K562 (cell line): ENCODE measurements around the gene PTPRB. TPM values are rescaled to one million over a fixed set of nuclear protein-coding genes. Genes with fewer than 3 reads are reported as not detected.
A peak's percentile ranks its signal among the peaks of the same experiment; 100 is the strongest.

ENCODE experiments used
- ATF4 ChIP-seq: fragments of 450-650 bp; formaldehyde crosslinking; IDR thresholded peaks from 2 replicates; pipeline ENCODE4 v1.4.0; 2022; ENCODE audit warnings: mild to moderate bottlenecking, moderate library complexity
- CEBPB ChIP-seq: fragments of 450-650 bp; IDR thresholded peaks from 2 replicates; pipeline ENCODE4 v1.6.1; 2016; ENCODE audit warnings: missing genetic modification characterization, missing compliant biosample characterization
- ETV5 ChIP-seq: sonication (generic); formaldehyde crosslinking; IDR thresholded peaks from 2 replicates; pipeline ENCODE4 v1.4.0; 2020; ENCODE audit warnings: low read depth, mild to moderate bottlenecking, missing genetic modification reagents
- GATAD2B ChIP-seq: fragments of 450-650 bp; IDR thresholded peaks from 2 replicates; pipeline ENCODE4 v1.6.1; 2017; ENCODE audit warnings: mild to moderate bottlenecking, borderline replicate concordance
- HDAC1 ChIP-seq, 2 experiments: fragments of 450-650 bp; IDR thresholded peaks; 2 replicates each; pipeline ENCODE4 v1.6.1; 2016 to 2017; ENCODE audit warnings: inconsistent platforms in 1 of 2, mild to moderate bottlenecking in 1 of 2, moderate library complexity in 1 of 2
- HMBOX1 ChIP-seq: sonication (generic); IDR thresholded peaks from 2 replicates; pipeline ENCODE4 v1.6.1; 2016
- KLF6 ChIP-seq: fragments of 250-450 bp; sonication (Bioruptor Pico); IDR thresholded peaks from 2 replicates; pipeline ENCODE4 v1.4.0; 2020; ENCODE audit warnings: mild to moderate bottlenecking, moderate library complexity, borderline replicate concordance
- NR2C1 ChIP-seq, 2 experiments: fragments of 450-650 bp; IDR thresholded peaks; 2 replicates each; pipeline ENCODE4 v1.6.1; 2017; ENCODE audit warnings: mild to moderate bottlenecking in 2 of 2, antibody characterized with exemption in 1 of 2, inconsistent platforms in 1 of 2, missing compliant biosample characterization in 1 of 2, missing genetic modification characterization in 1 of 2
- POLR2G ChIP-seq: fragments of 200-400 bp; formaldehyde crosslinking; IDR thresholded peaks from 2 replicates; pipeline ENCODE4 v1.6.1; 2017; ENCODE audit warnings: low read depth, mild to moderate bottlenecking, antibody characterized with exemption, low read length, moderate library complexity
- SAFB ChIP-seq: fragments of 200-400 bp; formaldehyde crosslinking; IDR thresholded peaks from 2 replicates; pipeline ENCODE4 v1.6.1; 2017; ENCODE audit warnings: low read depth, low read length, borderline replicate concordance
- SAP30 ChIP-seq: fragments of 200-600 bp; sonication (generic); IDR thresholded peaks from 2 replicates; pipeline ENCODE4 v1.6.1; 2012; ENCODE audit warnings: borderline replicate concordance, low read depth, mild to moderate bottlenecking, moderate library complexity, low read length, control low read depth, inconsistent platforms; ENCODE audit not compliant: insufficient read depth, poor library complexity, severe bottlenecking
- polyA plus RNA-seq, 8 experiments: library from polyadenylated mRNA; depleted of rRNA in 4 of 8; stranded (reverse) in 5 of 8; unstranded in 3 of 8; fragments of >200 nt; fragmentation: Nextera tagmentation in 2 of 8; fragmentation: Illumina TruSeq in 1 of 8; extraction: Ambion mirVana in 2 of 8; extraction: Trizol in 1 of 8; gene quantifications; 2 replicates each; pipeline versions ENCODE4 v1.2.1 to v1.2.3, GENCODE V29; 2011 to 2014; ENCODE audit warnings: inconsistent platforms in 1 of 8, missing spikeins in 1 of 8
- total RNA-seq, 7 experiments: library from RNA; depleted of rRNA in 6 of 7; stranded (reverse); fragments of >200 nt in 6 of 7; fragmentation: Illumina TruSeq in 2 of 7; extraction: Trizol in 2 of 7; gene quantifications; 2 replicates each; pipeline versions ENCODE4 v1.2.1 to v1.2.3, GENCODE V29; 2011 to 2021; ENCODE audit warnings: low replicate concordance in 1 of 7
- TF ChIP-seq, protein P1 (sequence below): sonication (generic); formaldehyde crosslinking; IDR thresholded peaks from 2 replicates; pipeline ENCODE4 v1.8.1; 2023; ENCODE audit warnings: mild to moderate bottlenecking, missing genetic modification reagents
- TF ChIP-seq, protein P2 (sequence below): fragments of 450-650 bp; IDR thresholded peaks from 2 replicates; pipeline ENCODE4 v1.6.1; 2017; ENCODE audit warnings: antibody characterized with exemption
- TF ChIP-seq, protein P3 (sequence below): fragments of 200-800 bp; sonication (Bioruptor generic); IDR thresholded peaks from 2 replicates; pipeline ENCODE4 v1.6.1; 2017; ENCODE audit warnings: missing genetic modification characterization, missing compliant biosample characterization
- TF ChIP-seq, protein P4 (sequence below): fragments of 250-450 bp; sonication (Bioruptor Pico); IDR thresholded peaks from 2 replicates; pipeline ENCODE4 v1.4.0; 2020

The PTPRB gene
- total and polyA plus RNA-seq, 9 of the 15 experiments (the other 6 are each of a cell fraction or from before 2014, with no cell fraction given) = 0.46 to 5.9 (median 3.1) TPM

GRCh38 chr12:70659077-70659606 lies 21.9 kb upstream of the PTPRB start (continued):
- TF ChIP-seq, protein P1, sequence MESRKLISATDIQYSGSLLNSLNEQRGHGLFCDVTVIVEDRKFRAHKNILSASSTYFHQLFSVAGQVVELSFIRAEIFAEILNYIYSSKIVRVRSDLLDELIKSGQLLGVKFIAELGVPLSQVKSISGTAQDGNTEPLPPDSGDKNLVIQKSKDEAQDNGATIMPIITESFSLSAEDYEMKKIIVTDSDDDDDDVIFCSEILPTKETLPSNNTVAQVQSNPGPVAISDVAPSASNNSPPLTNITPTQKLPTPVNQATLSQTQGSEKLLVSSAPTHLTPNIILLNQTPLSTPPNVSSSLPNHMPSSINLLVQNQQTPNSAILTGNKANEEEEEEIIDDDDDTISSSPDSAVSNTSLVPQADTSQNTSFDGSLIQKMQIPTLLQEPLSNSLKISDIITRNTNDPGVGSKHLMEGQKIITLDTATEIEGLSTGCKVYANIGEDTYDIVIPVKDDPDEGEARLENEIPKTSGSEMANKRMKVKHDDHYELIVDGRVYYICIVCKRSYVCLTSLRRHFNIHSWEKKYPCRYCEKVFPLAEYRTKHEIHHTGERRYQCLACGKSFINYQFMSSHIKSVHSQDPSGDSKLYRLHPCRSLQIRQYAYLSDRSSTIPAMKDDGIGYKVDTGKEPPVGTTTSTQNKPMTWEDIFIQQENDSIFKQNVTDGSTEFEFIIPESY = peak; percentile 21; the same call in 1 of the 2 replicates
- TF ChIP-seq POLR2G (no peak), SAP30 (no peak), GATAD2B (peak; percentile 68; the same call in 1 of the 2 replicates), CEBPB (tag) (peak; percentile 67), HMBOX1 (peak; percentile 98), ETV5 (CRISPR knock-in tag) (peak; percentile 50; the same call in 1 of the 2 replicates), SAFB (no peak), HDAC1 (IDR thresholded peaks at IDR 0.05) (peak in 1 of 2 experiments; percentile 30; a peak in 1 of 4 replicates), NR2C1 (IDR thresholded peaks at IDR 0.05) (no peak), NR2C1 (tag; IDR thresholded peaks at IDR 0.05) (peak; percentile 62; the same call in 1 of the 2 replicates), KLF6 (0 out of 2 replicates have a peak, but pooled peaks have one; percentile 26), ATF4 (CRISPR knock-in tag) (0 out of 2 replicates have a peak, but pooled peaks have one; percentile 18)
- TF ChIP-seq, protein P2, sequence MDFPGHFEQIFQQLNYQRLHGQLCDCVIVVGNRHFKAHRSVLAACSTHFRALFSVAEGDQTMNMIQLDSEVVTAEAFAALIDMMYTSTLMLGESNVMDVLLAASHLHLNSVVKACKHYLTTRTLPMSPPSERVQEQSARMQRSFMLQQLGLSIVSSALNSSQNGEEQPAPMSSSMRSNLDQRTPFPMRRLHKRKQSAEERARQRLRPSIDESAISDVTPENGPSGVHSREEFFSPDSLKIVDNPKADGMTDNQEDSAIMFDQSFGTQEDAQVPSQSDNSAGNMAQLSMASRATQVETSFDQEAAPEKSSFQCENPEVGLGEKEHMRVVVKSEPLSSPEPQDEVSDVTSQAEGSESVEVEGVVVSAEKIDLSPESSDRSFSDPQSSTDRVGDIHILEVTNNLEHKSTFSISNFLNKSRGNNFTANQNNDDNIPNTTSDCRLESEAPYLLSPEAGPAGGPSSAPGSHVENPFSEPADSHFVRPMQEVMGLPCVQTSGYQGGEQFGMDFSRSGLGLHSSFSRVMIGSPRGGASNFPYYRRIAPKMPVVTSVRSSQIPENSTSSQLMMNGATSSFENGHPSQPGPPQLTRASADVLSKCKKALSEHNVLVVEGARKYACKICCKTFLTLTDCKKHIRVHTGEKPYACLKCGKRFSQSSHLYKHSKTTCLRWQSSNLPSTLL = peak; percentile 74; the same call in 1 of the 2 replicates
- TF ChIP-seq, protein P3, sequence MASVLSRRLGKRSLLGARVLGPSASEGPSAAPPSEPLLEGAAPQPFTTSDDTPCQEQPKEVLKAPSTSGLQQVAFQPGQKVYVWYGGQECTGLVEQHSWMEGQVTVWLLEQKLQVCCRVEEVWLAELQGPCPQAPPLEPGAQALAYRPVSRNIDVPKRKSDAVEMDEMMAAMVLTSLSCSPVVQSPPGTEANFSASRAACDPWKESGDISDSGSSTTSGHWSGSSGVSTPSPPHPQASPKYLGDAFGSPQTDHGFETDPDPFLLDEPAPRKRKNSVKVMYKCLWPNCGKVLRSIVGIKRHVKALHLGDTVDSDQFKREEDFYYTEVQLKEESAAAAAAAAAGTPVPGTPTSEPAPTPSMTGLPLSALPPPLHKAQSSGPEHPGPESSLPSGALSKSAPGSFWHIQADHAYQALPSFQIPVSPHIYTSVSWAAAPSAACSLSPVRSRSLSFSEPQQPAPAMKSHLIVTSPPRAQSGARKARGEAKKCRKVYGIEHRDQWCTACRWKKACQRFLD = peak; percentile 52; the same call in 1 of the 2 replicates
- TF ChIP-seq, protein P4, sequence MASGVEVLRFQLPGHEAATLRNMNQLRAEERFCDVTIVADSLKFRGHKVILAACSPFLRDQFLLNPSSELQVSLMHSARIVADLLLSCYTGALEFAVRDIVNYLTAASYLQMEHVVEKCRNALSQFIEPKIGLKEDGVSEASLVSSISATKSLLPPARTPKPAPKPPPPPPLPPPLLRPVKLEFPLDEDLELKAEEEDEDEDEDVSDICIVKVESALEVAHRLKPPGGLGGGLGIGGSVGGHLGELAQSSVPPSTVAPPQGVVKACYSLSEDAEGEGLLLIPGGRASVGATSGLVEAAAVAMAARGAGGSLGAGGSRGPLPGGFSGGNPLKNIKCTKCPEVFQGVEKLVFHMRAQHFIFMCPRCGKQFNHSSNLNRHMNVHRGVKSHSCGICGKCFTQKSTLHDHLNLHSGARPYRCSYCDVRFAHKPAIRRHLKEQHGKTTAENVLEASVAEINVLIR (CRISPR knock-in tag) = peak; percentile 23; the same call in 1 of the 2 replicates
